Heart left ventricle (tissue), 16 donors: ENCODE results near the gene DEAF1. TPM values are rescaled to one million over a fixed set of nuclear protein-coding genes. Genes with fewer than 3 reads are reported as not detected.
A peak's percentile ranks its signal among the peaks of the same experiment; 100 is the strongest.

Experiments
- ATAC-seq, 4 donors: fragments of 200-7000 bp; cut with Tn5 transposase; one replicate each; pipeline ENCODE4 v1.9.1; 2020 to 2022; ENCODE audit warnings: moderate library complexity in 4 of 4, mild to moderate bottlenecking in 3 of 4, moderate number of reproducible peaks in 1 of 4
- DNase-seq, 5 donors: peaks; one replicate each; pipeline ENCODE4 v3.0.0-alpha.2; 2020
- H3K27ac ChIP-seq, 12 donors: fragments of 200-600 bp; sonication (generic) in 4 of 12; one replicate each; pipeline versions ENCODE4 v1.5.0 to v1.8.0; 2016 to 2022; ENCODE audit warnings: mild to moderate bottlenecking in 2 of 12
- H3K27me3 ChIP-seq, 9 donors: fragments of 200-600 bp; sonication (generic) in 2 of 9; one replicate each; pipeline versions ENCODE4 v1.5.1 to v1.8.0; 2016 to 2022; ENCODE audit warnings: mild to moderate bottlenecking in 3 of 9
- H3K36me3 ChIP-seq, 9 donors: fragments of 200-600 bp; sonication (generic) in 2 of 9; one replicate each; pipeline versions ENCODE4 v1.5.0 to v1.8.0; 2018 to 2022; ENCODE audit warnings: mild to moderate bottlenecking in 2 of 9
- H3K4me1 ChIP-seq, 12 donors: fragments of 200-600 bp; sonication (generic) in 4 of 12; one replicate each; pipeline versions ENCODE4 v1.5.0 to v1.8.0; 2016 to 2022; ENCODE audit warnings: mild to moderate bottlenecking in 3 of 12
- H3K4me3 ChIP-seq, 12 donors: fragments of 200-600 bp; sonication (generic) in 4 of 12; one replicate each; pipeline versions ENCODE4 v1.5.0 to v1.8.0; 2017 to 2022; ENCODE audit warnings: mild to moderate bottlenecking in 9 of 12, moderate library complexity in 4 of 12
- H3K9me3 ChIP-seq, 12 donors: fragments of 200-600 bp; sonication (generic) in 4 of 12; one replicate each; pipeline versions ENCODE4 v1.5.0 to v1.8.0; 2016 to 2022; ENCODE audit warnings: mild to moderate bottlenecking in 1 of 12
- CTCF ChIP-seq, 12 donors: fragments of 200-600 bp; sonication (generic) in 4 of 12; IDR thresholded peaks; one replicate each; pipeline versions ENCODE4 v1.5.0 to v1.8.0; 2018 to 2022; ENCODE audit warnings: antibody characterized with exemption in 12 of 12, mild to moderate bottlenecking in 5 of 12
- POLR2A ChIP-seq, 2 donors: fragments of 450-650 bp; IDR thresholded peaks; one replicate each; pipeline ENCODE4 v1.6.1; 2017; ENCODE audit warnings: antibody characterized with exemption in 2 of 2, mild to moderate bottlenecking in 2 of 2, moderate library complexity in 2 of 2
- WGBS, 4 donors: extraction: QIAGEN DNeasy Blood & Tissue Kit in 2 of 4; methylation state at CpG; one replicate each; pipeline versions ENCODE4 v1.1.5 to v1.1.7; 2013 to 2018; 5-methylcytosine and 5-hydroxymethylcytosine counted together
- intact Hi-C, 10 donors: fragments of 100-400 bp; cut with DNase I; formaldehyde crosslinking; loops; one replicate each; pipeline versions ENCODE4 v1.11.1 to v1.14.2; 2022
- polyA plus RNA-seq, 2 donors: library from polyadenylated mRNA; stranded (reverse); fragments of 200-250 nt; gene quantifications; one replicate each; pipeline ENCODE4 v1.2.3, GENCODE V29; 2013
- total RNA-seq, 9 donors: library from RNA; depleted of rRNA in 2 of 9; stranded (reverse); fragments of >200 nt in 2 of 9; fragmentation: NEBNext Ultra II Directional in 3 of 9; extraction: Animal tissue kit (Norgen Biotek cat#: 25700) in 3 of 9; gene quantifications; one replicate each; pipeline versions ENCODE4 v1.1.0 to v1.2.4, GENCODE V29; 2016 to 2023
- donor health status: ischemic (EF 13 %, LVEDD 7.1; RV severe dilation, severe dysfunction).
- donor health status: healthy with polysubstance abuse.
- donor health status: DM: no; HTN: yes; CAD: no.
- donor health status: DM: no; HTN: no; CAD: no.
- donor health status: ischemic (EF 25% LVEDD 6.9; RV normal size, moderate dysfunction).
- donor health status: ischemic (EF 25% LVEDD 5.7; RV mildly dilated, moderate dysfunction).
- donor health status: healthy.
- donor health status: DM: yes; HTN: yes; CAD: no.
- donor health status: ischemic (EF 35%, LVEDD 5.7; RV mildly dilated, moderate dysfunction).
- donor health status: nonischemic (EF 11% LVEDD 7.7; RV severe dilation, severe dysfunction).
- donor health status: DM: yes; HTN: yes; CAD: no.
- donor health status: PGD.
- donor health status: ischemic (EF 29% LVEDD 5.4; RV normal size, mild dysfunction).
- donor health status: nonischemic (EF 23%, LVEDD 6.1; RV moderate dilation, normal function).

DEAF1 gene
- total and polyA plus RNA-seq, 11 donors = 11.8 to 25.6 (median 15.1) TPM

- peak in 1 of 5 donors; percentile 8 for DNase-seq
- TF ChIP-seq CTCF (IDR thresholded peaks at IDR 0.05) (no peak), POLR2A (IDR thresholded peaks at IDR 0.05) (no peak)
- H3K4me1 ChIP-seq = peaks cover 0 to 16% (median 0%) of the 10 kb centered on the region in 12 donors
- H3K4me3 ChIP-seq = no peak within 1 kb of the TSS
- H3K27ac ChIP-seq = no peak within 1 kb of the TSS
- peak in 1 of 4 donors; percentile 12 for ATAC-seq
- H3K36me3 ChIP-seq = peaks cover 0 to 3% (median 0%) of the 10 kb centered on the region in 9 donors
- 79 to 88% (median 86%) methylated on average over 5 to 33 of the region's 33 CpGs for WGBS, 4 donors
- peaks cover 6 to 28% (median 15%) of the 10 kb centered on the region in 9 donors for H3K27me3 ChIP-seq
- intact Hi-C loops = loop anchor here in 1 of 10 donors (5.0 kb wide), 1 partner anchor 68 kb away; no protein-coding TSS in a partner anchor
- H3K9me3 ChIP-seq = no peaks in the 10 kb centered on the region
Observed at GRCh38 chr11:624705-625635, 70.1 kb downstream of the DEAF1 start, which contains the start of gene CDHR5. CDHR5 (minus strand) TSS chr11:624955; CDS start chr11:624902, 53 bp downstream.

GRCh38 chr11:623999-624704, 70.9 kb downstream of the DEAF1 start:
- no peak for TF ChIP-seq POLR2A (IDR thresholded peaks at IDR 0.05)
- no peak for TF ChIP-seq CTCF (IDR thresholded peaks at IDR 0.05)
- no peaks in the 10 kb centered on the region for H3K9me3 ChIP-seq
- peaks cover 0 to 3% (median 0%) of the 10 kb centered on the region in 9 donors for H3K36me3 ChIP-seq
- intact Hi-C loops = no loop called here
- peaks cover 0 to 12% (median 0%) of the 10 kb centered on the region in 12 donors for H3K4me1 ChIP-seq
- DNase-seq (no peak), ATAC-seq (no peak)
- H3K4me3 ChIP-seq = no peak overlapping the region
- peaks cover 6 to 28% (median 15%) of the 10 kb centered on the region in 9 donors for H3K27me3 ChIP-seq
- 86 to 90% (median 87%) methylated on average over 22 to 25 of the region's 25 CpGs for WGBS, 4 donors
- H3K27ac ChIP-seq = no peak overlapping the region

- Histone ChIP-seq H3K36me3 (peaks cover 0 to 3% (median 0%) of the 10 kb centered on the region in 9 donors), H3K4me3 (no peak overlapping the region), H3K27ac (no peak overlapping the region), H3K9me3 (no peaks in the 10 kb centered on the region), H3K27me3 (peaks cover 6 to 28% (median 15%) of the 10 kb centered on the region in 9 donors), H3K4me1 (peaks cover 0 to 10% (median 0%) of the 10 kb centered on the region in 12 donors)
- intact Hi-C loops = no loop called here
- WGBS, 4 donors = 83 to 85% (median 84%) methylated on average over 15 of the region's 15 CpGs
- ATAC-seq = no peak
- DNase-seq = no peak
- TF ChIP-seq CTCF (IDR thresholded peaks at IDR 0.05) (no peak), POLR2A (IDR thresholded peaks at IDR 0.05) (no peak)
Observed at GRCh38 chr11:623349-623869, 71.6 kb downstream of the DEAF1 start.
